Left hindlimb (tissue), 1 donor: ENCODE data around the gene LPAR1.
A peak's percentile ranks its signal among the peaks of the same experiment; 100 is the strongest.
"Not testable (repeated sequence)": the region's sequence is repeated elsewhere in the genome, so short reads cannot be mapped to it uniquely, and the experiment has no call there.

Source experiments
- DNase-seq: peaks from one replicate; pipeline ENCODE4 v3.0.0-alpha.2; 2018

LPAR1 gene

GRCh38 chr9:110861370-110862110 is 176.7 kb downstream of the LPAR1 start:
- DNase-seq: not testable (repeated sequence)

- no peak for DNase-seq
Observed at GRCh38 chr9:110856772-110857171, 181.5 kb downstream of the LPAR1 start.

DNA sequence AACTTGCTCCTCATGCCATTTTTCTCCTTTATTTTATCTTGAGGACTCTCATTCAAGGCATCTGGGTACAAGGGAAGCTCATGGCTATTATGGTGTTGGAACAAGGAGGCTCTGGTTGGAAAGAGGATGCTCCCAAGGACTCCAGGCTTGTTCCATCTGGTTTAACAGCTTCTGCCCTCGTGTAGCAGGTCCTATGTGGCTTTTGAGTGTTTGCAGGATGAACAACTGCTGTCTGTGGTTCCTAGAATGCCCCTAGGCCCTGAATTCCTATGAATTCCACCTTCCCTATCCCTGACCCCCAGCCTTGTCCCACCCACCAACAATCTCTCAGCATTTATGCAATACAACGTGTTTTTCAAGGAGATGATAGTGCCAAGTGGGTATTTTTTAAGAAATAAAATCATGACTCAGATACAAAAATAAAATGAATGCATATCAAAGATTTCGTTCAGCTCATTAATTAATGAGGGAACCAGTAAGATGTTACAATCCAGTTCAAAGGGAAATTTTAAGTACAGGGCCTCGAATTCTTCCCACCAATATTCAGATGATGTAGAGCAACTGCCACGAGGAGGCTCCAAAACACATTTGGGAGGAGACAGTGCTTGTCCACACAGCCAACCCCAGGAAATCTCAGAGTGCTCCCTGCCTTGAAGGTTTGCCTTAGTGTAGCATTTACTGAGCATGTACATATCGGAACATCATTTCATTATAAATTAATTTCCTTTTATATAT is 187.7 kb downstream of the LPAR1 start:
- no peak for DNase-seq

DNA sequence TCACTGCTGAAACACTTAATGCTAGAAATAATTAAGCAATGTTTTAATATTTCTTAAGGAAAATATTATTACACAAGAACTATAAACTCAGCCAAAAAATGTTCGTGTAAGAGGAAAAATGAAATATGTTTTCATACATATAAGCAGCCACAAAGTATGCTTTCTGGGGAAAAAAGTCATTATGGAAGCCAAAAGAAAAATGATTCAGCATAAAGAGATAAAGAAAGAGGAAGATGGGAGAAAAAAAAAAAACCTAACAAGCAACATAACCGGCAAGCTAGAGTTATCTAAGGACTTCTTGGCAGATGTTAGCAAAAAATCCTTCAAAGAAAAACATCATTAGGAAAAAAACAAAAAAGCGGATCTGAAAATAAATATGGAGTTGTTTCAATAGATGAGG is 190.6 kb downstream of the LPAR1 start:
- no peak for DNase-seq

- no peak for DNase-seq
Observed at GRCh38 chr9:110846215-110846614, 192.1 kb downstream of the LPAR1 start.

DNA sequence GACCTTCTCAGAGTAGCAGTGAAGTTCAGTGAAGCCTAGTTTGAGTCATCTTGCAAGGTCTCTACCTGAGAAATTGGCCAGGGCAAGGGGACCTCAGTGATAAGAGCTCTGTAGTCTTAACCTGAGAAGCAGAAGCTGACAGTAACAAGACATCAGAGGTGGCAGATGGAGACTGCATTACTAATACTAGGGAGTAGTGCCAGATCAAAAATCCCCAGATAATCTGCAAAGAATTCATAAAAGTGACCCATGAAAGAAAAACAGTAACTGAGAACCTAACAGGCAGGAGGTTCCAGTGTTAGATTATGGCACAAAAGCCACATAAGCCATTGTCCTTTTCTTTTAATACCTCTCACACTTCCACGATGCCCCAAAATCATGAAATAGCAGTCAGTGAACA is 194.1 kb downstream of the LPAR1 start:
- no peak for DNase-seq

- no peak for DNase-seq
Observed at GRCh38 chr9:110842986-110843385, 195.3 kb downstream of the LPAR1 start.

- DNase-seq: no peak
Observed at GRCh38 chr9:110842169-110842568, 196.1 kb downstream of the LPAR1 start.

- DNase-seq: no peak
Observed at GRCh38 chr9:110837401-110838005, 200.8 kb downstream of the LPAR1 start.

GRCh38 chr9:110835859-110836271 is 202.4 kb downstream of the LPAR1 start:
- DNase-seq: no peak

DNA sequence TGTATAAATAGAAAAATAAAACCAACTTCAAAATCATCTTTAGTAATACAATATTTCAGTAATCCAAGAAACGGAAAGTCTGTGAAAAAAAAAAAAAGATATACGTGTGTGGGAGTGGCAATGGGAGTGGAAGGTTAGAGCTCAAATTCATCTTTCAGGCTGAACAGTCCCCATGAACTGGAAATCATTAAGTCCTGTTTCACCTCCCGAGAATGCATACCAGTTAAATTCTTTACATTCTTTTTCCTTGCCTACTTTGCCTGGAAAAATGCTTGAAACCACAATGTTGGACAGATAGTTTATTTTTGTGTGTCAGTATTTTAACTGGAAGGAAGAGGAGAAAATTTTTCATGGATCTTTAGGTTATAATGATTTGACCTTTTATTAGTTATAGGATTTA is 202.9 kb downstream of the LPAR1 start:
- no peak for DNase-seq

DNA sequence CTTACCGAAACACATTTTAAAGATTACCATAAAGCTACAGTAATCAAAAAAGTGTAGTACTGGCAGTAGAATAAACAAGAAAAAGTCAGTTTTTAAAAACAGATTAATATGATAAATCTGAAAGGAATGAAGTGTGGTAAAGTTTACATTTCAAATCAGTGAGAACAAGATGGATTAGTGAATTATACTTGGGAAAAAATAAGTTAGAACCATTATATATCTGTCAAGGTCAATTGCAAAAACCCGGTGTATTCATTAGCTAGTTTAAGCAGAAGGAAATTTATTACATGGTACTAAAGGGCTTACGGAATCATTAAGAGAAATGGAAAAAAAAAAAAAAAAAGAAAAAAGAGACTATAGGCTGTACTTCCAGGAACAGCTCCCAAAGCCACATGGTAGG is 205.3 kb downstream of the LPAR1 start:
- no peak for DNase-seq

DNA sequence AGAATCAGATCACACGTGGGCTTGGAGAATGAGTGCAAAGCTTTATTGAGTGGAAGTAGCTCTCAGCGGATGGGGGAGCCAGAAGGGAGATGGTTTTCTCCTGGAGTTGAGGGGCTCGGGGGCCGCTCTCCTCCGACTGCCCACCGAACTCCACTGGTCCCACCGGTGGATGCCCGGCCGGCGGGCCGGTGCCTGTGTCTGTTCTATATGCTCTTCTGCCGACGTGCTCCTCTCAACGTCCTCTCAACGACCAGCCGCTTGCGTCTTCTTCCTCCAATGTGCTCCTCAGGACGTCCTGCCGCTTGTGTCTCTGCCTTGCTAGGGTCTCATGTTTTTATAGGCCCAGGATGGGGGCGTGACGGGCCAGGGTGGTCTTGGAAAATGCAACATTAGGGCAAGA is 207.8 kb downstream of the LPAR1 start:
- no peak for DNase-seq

DNA sequence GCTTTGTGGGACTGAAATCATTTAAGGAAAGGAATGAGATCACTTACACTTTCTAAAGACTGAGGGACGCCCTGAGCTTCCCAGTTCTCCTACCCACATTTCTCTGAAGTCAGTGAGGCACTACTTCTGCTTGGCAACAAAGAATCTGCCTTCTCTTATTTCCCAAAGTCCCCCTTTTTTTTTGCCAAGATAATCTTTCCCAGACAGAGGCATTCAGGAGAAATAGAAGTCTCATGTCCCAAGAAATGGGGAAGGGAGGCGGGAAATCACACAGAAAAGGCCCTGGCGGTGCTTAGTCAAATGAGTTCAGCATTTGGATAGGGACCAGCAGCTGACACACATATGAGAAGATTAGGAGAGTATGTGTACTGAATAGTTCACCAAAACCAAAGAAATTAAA is 210.0 kb downstream of the LPAR1 start:
- DNase-seq: peak; percentile 81

DNA sequence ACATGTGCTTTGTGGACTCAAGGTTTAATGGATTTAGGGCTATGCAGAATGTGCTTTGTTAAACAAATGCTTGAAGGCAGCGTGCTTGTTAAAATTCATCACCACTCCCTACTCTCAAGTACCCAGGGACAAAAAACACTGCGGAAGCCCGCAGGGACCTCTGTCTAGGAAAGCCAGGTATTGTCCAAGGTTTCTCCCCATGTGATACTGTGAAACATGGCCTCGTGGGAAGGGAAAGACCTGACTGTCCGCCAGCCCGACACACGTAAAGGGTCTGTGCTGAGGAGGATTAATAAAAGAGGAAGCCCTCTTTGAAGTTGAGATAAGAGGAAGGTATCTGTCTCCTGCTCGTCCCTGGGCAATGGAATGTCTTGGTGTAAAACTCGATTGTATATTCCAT is 211.9 kb downstream of the LPAR1 start:
- DNase-seq: not testable (repeated sequence)

GRCh38 chr9:110825950-110826349 is 212.3 kb downstream of the LPAR1 start:
- no peak for DNase-seq

- DNase-seq: not testable (repeated sequence)
Observed at GRCh38 chr9:110825129-110825528, 213.1 kb downstream of the LPAR1 start.
